ENCODE results near the gene LCE2B. TPM values are rescaled to one million over a fixed set of nuclear protein-coding genes. Genes with fewer than 3 reads are reported as not detected.

The LCE2B gene
- not detected in 5 replicates for total RNA-seq (2022; extraction: Qiagen RNA extraction)

GRCh38 chr1:152685823-152686222 lies at the start of gene LCE2B:
Gene LCE2B (plus strand): TSS chr1:152686123. CDS start chr1:152686844, 721 bp downstream.

GRCh38 chr1:152663098-152663497 lies 22.8 kb upstream of the LCE2B start, which contains the start of gene LCE2D:
Gene LCE2D (plus strand): TSS chr1:152663380. CDS start chr1:152664106, 726 bp downstream.

GRCh38 chr1:152674983-152675382 lies 10.9 kb upstream of the LCE2B start, which contains the start of gene LCE2C:
Gene LCE2C (plus strand): TSS chr1:152675279. CDS start chr1:152676016, 737 bp downstream.

GRCh38 chr1:152697701-152698600 lies 12.0 kb downstream of the LCE2B start, which contains the start of gene LCE2A:
Gene LCE2A (plus strand): TSS chr1:152698345. CDS start chr1:152698902, 557 bp downstream.

GRCh38 chr1:152707860-152708259 lies 21.9 kb downstream of the LCE2B start, which contains the start of gene LCE4A:
Gene LCE4A (plus strand): TSS chr1:152708160. CDS start chr1:152709076, 916 bp downstream.

Other genes with a start within 250 kb of the LCE2B start
- not detected in 5 replicates for gene LCE5A, start 175.3 kb upstream of the LCE2B start, total RNA-seq (2022; extraction: Qiagen RNA extraction)
- gene CRCT1, start 171.6 kb upstream of the LCE2B start, total RNA-seq (2022; extraction: Qiagen RNA extraction): 0.32 to 0.81 TPM (median 0.43 TPM) in 4 of 5 replicates, not detected in the other
- 0.24 to 0.26 TPM in 2 of 5 replicates, not detected in the others for gene LCE3E, start 119.3 kb upstream of the LCE2B start, total RNA-seq (2022; extraction: Qiagen RNA extraction)
- gene LCE3D, start 105.6 kb upstream of the LCE2B start, total RNA-seq (2022; extraction: Qiagen RNA extraction): 2.1 to 4.5 TPM (median 3.6 TPM) in 5 replicates
- gene LCE3C, start 85.9 kb upstream of the LCE2B start, total RNA-seq (2022; extraction: Qiagen RNA extraction): not detected in 5 replicates
- gene LCE3B, start 72.3 kb upstream of the LCE2B start, total RNA-seq (2022; extraction: Qiagen RNA extraction): not detected in 5 replicates
- not detected in 5 replicates for gene LCE3A, start 63.0 kb upstream of the LCE2B start, total RNA-seq (2022; extraction: Qiagen RNA extraction)
- gene LCE2D, start 22.7 kb upstream of the LCE2B start, total RNA-seq (2022; extraction: Qiagen RNA extraction): not detected in 5 replicates
- gene LCE2C, start 10.8 kb upstream of the LCE2B start, total RNA-seq (2022; extraction: Qiagen RNA extraction): not detected in 5 replicates
- gene LCE2A, start 12.2 kb downstream of the LCE2B start, total RNA-seq (2022; extraction: Qiagen RNA extraction): not detected in 5 replicates
- gene LCE4A, start 22.0 kb downstream of the LCE2B start, total RNA-seq (2022; extraction: Qiagen RNA extraction): not detected in 5 replicates
- gene KPRP, start 71.9 kb downstream of the LCE2B start, total RNA-seq (2022; extraction: Qiagen RNA extraction): not detected in 5 replicates
- gene LCE1F, start 89.0 kb downstream of the LCE2B start, total RNA-seq (2022; extraction: Qiagen RNA extraction): not detected in 5 replicates
- gene LCE1E, start 100.1 kb downstream of the LCE2B start, total RNA-seq (2022; extraction: Qiagen RNA extraction): not detected in 5 replicates
- gene LCE1D, start 110.6 kb downstream of the LCE2B start, total RNA-seq (2022; extraction: Qiagen RNA extraction): not detected in 5 replicates
- 0.14 TPM in 1 of 5 replicates, not detected in the others for gene LCE1C, start 120.5 kb downstream of the LCE2B start, total RNA-seq (2022; extraction: Qiagen RNA extraction)
- gene LCE1B, start 125.8 kb downstream of the LCE2B start, total RNA-seq (2022; extraction: Qiagen RNA extraction): 0.08 TPM in 1 of 5 replicates, not detected in the others
- gene LCE1A, start 141.3 kb downstream of the LCE2B start, total RNA-seq (2022; extraction: Qiagen RNA extraction): not detected in 5 replicates
- gene LCE6A, start 156.7 kb downstream of the LCE2B start, total RNA-seq (2022; extraction: Qiagen RNA extraction): not detected in 5 replicates
- not detected in 5 replicates for gene LCE7A, start 173.9 kb downstream of the LCE2B start, total RNA-seq (2022; extraction: Qiagen RNA extraction)
- gene SMCP, start 192.2 kb downstream of the LCE2B start, total RNA-seq (2022; extraction: Qiagen RNA extraction): not detected in 5 replicates
- gene IVL, start 222.4 kb downstream of the LCE2B start, total RNA-seq (2022; extraction: Qiagen RNA extraction): 0.05 to 0.12 TPM (median 0.09 TPM) in 5 replicates